Measurements from ENCODE around the gene SLC26A9. TPM values are rescaled to one million over a fixed set of nuclear protein-coding genes. Genes with fewer than 3 reads are reported as not detected.

The SLC26A9 gene
- total RNA-seq, 6 experiments from 2014 or later, result not detected

DNA sequence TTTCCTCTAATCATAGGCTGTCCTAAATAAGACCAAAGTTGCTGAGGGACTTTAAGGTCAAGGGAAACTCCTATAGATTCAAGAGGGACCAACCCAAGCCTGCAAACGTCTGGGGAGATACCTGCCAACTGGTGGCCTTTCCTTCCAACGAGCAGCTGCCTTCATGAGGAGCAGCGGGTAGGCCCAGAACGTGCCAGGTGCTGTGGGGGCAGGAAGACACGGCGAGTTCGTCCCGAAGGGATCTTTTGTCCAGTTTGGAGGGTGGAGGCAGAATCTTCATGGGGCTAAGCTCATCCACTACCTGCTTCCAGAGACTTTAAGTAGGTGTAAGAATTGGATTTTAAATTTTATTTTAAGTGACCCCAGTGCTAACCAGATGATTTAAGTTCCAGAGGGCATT, 26.0 kb upstream of the SLC26A9 start:
- no peak overlapping the region for H3K4me3 Mint-ChIP-seq
- H3K36me3 Mint-ChIP-seq (ENCODE audit: low read depth), result no peaks in the 10 kb centered on the region
- no peak overlapping the region for H3K27ac Mint-ChIP-seq
- TF ChIP-seq, protein P1, sequence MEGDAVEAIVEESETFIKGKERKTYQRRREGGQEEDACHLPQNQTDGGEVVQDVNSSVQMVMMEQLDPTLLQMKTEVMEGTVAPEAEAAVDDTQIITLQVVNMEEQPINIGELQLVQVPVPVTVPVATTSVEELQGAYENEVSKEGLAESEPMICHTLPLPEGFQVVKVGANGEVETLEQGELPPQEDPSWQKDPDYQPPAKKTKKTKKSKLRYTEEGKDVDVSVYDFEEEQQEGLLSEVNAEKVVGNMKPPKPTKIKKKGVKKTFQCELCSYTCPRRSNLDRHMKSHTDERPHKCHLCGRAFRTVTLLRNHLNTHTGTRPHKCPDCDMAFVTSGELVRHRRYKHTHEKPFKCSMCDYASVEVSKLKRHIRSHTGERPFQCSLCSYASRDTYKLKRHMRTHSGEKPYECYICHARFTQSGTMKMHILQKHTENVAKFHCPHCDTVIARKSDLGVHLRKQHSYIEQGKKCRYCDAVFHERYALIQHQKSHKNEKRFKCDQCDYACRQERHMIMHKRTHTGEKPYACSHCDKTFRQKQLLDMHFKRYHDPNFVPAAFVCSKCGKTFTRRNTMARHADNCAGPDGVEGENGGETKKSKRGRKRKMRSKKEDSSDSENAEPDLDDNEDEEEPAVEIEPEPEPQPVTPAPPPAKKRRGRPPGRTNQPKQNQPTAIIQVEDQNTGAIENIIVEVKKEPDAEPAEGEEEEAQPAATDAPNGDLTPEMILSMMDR (IDR thresholded peaks at IDR 0.05), result no peak
- H3K4me1 Mint-ChIP-seq (ENCODE audit: low read depth), result peaks cover 39% of the 10 kb centered on the region
- H3K9me3 Mint-ChIP-seq, result peaks cover 4% of the 10 kb centered on the region; the same call in 1 of the 2 replicates
- DNase-seq, result no peak
- H3K27me3 Mint-ChIP-seq (ENCODE audit: insufficient read depth), result peaks cover 11% of the 10 kb centered on the region

DNA sequence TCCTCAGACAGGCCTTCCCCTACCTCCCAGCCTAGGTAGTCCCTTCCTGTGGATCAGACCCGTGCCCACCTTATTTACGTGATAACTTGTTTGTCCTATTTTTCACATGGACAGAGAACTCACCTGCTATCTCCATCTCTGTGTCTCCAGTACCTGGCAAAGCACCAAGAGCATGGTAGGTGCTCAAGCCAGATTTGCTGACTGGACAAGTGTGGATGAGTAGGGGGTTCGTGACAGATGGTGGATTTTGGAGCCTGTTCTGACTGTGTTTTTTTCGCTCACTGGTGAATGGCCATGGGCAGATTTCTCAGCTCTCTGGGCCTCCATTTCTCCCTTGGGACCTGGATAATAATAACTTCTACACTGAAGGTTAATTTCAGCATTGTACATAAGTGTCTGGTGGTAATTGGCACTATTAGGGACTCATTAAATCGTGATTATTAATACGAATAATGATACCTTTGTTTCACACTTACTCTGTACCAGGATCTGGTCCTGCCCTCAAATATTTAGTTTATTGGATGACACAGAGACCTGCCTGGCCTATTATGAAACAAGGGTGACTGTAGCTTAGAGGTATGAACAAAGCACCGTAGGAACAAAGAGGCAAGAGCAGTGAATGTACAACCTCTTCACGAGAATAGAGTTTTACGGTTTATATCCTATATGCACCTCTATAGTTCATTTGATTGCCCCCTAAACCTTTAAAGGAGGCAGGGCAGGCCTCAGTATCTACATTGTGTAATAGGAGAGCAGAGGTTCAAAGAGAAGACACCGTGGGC, 24.5 kb upstream of the SLC26A9 start:
- Mint-ChIP-seq H3K27ac (no peak overlapping the region), H3K4me1 (ENCODE audit: low read depth) (peaks cover 46% of the 10 kb centered on the region), H3K4me3 (no peak overlapping the region), H3K9me3 (no peaks in the 10 kb centered on the region), H3K36me3 (ENCODE audit: low read depth) (no peaks in the 10 kb centered on the region), H3K27me3 (ENCODE audit: insufficient read depth) (peaks cover 13% of the 10 kb centered on the region)
- TF ChIP-seq, protein P1 (IDR thresholded peaks at IDR 0.05), result no peak
- peak; percentile 40 for DNase-seq

DNA sequence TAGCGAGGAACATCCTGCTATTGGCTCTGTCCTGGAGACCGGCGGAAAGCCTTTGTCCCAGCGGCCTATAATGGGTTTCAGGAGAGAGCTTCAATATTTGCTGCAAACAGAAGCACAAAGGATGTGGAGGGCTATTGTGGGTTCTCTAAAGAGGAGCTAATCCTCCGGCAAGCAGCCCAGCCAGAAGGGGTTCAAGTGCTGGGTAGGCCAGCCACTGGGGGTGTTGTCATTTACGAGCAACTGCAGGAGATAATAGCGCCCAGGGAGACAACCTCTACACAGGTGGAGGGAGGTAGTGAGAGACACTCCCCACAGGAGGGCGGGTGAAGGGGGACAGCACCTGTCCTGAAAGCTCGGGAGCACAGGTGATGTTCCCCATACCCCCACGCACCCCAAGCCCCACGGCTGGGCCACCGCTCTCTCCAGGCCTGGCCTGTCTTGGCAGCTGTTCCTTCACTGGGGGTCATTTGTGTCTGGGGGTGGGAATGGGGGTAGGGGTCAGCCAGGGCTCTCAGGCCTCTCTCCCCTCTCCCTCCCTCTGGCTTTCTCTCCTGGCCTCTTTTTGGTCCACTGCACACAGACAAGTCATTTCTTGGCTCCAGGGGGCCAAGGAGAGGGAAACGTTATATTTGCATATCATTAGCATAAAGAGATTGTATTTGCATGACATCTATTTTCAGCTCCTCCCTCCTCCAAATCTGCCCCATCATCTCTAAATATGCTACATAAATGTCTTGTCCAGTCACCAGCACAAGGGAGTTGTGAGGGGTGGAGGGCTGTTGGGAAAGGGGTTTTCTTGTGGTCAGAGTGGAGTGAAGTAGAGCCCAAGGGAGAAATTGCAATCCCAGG, 22.0 kb upstream of the SLC26A9 start:
- DNase-seq, result no peak
- peaks cover 47% of the 10 kb centered on the region for H3K4me1 Mint-ChIP-seq (ENCODE audit: low read depth)
- H3K4me3 Mint-ChIP-seq, result no peak overlapping the region
- TF ChIP-seq, protein P1 (IDR thresholded peaks at IDR 0.05), result no peak
- no peaks in the 10 kb centered on the region for H3K36me3 Mint-ChIP-seq (ENCODE audit: low read depth)
- H3K27me3 Mint-ChIP-seq (ENCODE audit: insufficient read depth), result peaks cover 8% of the 10 kb centered on the region
- H3K27ac Mint-ChIP-seq, result no peak overlapping the region
- H3K9me3 Mint-ChIP-seq, result no peaks in the 10 kb centered on the region

DNA sequence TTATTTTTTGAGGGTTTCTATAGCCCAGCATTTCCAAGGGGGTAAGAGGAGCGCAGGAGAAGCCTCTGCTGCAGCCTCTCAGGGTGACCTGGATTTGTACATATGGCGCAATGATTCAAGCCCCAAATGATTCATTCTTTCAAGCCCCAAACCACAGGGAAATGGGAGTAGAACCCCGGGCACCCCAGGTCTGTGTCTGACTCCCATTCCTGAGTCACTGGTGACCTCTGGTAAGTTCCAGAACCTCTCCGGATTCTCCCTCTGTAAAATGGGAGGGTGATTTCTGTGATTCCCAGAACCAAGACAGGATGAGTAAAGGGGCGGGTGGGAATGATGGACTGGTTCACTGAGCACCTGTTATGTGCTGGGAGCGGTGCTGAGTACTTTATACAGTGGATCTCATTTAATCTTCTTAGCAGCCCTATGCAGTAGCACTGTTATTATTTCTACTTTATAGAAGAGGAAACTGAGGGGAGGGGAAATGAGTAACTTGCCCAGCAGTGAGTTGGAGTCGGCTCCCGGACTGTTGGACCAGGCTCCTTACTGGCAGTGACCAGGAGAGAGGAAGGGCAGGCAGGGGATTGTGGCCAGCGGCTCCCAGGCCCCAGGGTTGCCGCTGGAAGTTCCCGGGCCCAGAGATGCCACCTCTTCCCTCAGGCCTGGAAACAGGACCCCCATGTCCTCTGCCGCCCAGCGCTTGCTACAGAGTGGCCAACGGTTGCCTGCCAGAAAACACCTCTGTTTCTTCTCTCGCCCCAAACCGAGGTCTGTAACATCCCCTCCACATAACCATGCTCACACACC, 20.3 kb upstream of the SLC26A9 start:
- TF ChIP-seq, protein P1 (IDR thresholded peaks at IDR 0.05), result no peak
- DNase-seq, result peak; percentile 82
- peak overlapping the region; percentile 48 for H3K4me3 Mint-ChIP-seq
- H3K27ac Mint-ChIP-seq, result peak overlapping the region; percentile 59; the same call in 1 of the 2 replicates
- H3K36me3 Mint-ChIP-seq (ENCODE audit: low read depth), result no peaks in the 10 kb centered on the region
- H3K27me3 Mint-ChIP-seq (ENCODE audit: insufficient read depth), result peaks cover 22% of the 10 kb centered on the region
- no peaks in the 10 kb centered on the region for H3K9me3 Mint-ChIP-seq
- peaks cover 45% of the 10 kb centered on the region for H3K4me1 Mint-ChIP-seq (ENCODE audit: low read depth)

DNA sequence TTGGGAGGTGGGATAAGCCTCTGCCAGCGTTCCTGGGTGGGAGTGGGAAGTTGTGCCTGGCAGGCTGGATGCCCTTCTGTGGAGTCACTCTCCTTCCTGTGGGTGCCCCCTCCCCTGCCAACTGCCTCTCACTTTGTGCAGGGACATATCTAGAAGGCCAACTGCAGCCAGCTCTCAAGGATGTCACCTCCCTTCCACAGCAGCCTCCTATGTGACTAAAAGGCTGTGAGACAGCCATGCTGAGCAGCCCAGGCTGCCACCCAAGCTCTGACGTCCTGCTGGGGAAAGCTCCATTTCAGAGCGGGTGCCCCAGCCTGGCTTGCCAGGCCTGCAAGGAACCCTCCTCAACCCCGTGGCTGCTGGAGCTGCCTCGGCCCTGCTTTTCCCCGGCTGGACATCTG, 19.6 kb upstream of the SLC26A9 start:
- Mint-ChIP-seq H3K36me3 (ENCODE audit: low read depth) (no peaks in the 10 kb centered on the region), H3K27ac (peak overlapping the region; percentile 59; the same call in 1 of the 2 replicates), H3K4me3 (no peak overlapping the region; the same call in none of the 2 replicates), H3K27me3 (ENCODE audit: insufficient read depth) (peaks cover 23% of the 10 kb centered on the region), H3K9me3 (no peaks in the 10 kb centered on the region), H3K4me1 (ENCODE audit: low read depth) (peaks cover 39% of the 10 kb centered on the region)
- no peak for DNase-seq
- TF ChIP-seq, protein P1 (IDR thresholded peaks at IDR 0.05), result no peak
